Activated CD8-positive, alpha-beta memory T cell treated with anti-CD3 and anti-CD28 coated beads, Interleukin-2, amount 10 ng/mL, durations not matched to agents 7 days and 5 days (primary cell): Measurements from ENCODE around the gene ESAM. TPM values are rescaled to one million over a fixed set of nuclear protein-coding genes. Genes with fewer than 3 reads are reported as not detected.

Experiments
- ATAC-seq: fragments of 150-1000 bp; cut with Tn5 transposase; one replicate; pipeline ENCODE4 v1.10.0; 2021; ENCODE audit warnings: moderate library complexity
- CTCF ChIA-PET: fragments of 350-600 bp; sonication (Branson Sonifier 250); formaldehyde crosslinking; loops from one replicate; lab custom pipeline; 2021; ENCODE audit warnings: antibody characterized with exemption; lab: Charles Lee
- DNase-seq: peaks from one replicate; pipeline ENCODE4 v3.0.0-alpha.2; 2020
- H3K27ac Mint-ChIP-seq: one replicate; pipeline ENCODE4 v1.8.0; 2021; ENCODE audit warnings: mild to moderate bottlenecking, mixed read lengths
- H3K27me3 Mint-ChIP-seq: one replicate; pipeline ENCODE4 v1.8.0; 2021; ENCODE audit warnings: mixed read lengths
- H3K36me3 Mint-ChIP-seq: one replicate; pipeline ENCODE4 v1.8.0; 2021; ENCODE audit warnings: mild to moderate bottlenecking, mixed read lengths
- H3K4me1 Mint-ChIP-seq: one replicate; pipeline ENCODE4 v1.8.0; 2021; ENCODE audit warnings: mixed read lengths
- H3K4me3 Mint-ChIP-seq: one replicate; pipeline ENCODE4 v1.8.0; 2021; ENCODE audit warnings: mild to moderate bottlenecking, moderate library complexity, mixed read lengths
- H3K9me3 Mint-ChIP-seq: one replicate; pipeline ENCODE4 v1.8.0; 2022; ENCODE audit warnings: low read depth, mixed read lengths
- total RNA-seq, 2 experiments: library from RNA; stranded (reverse); gene quantifications; one replicate each; pipeline ENCODE4 v1.2.3, GENCODE V29; 2021

The ESAM gene
- total RNA-seq, 2 experiments from 2014 or later = 0.16 to 0.76 TPM

DNA sequence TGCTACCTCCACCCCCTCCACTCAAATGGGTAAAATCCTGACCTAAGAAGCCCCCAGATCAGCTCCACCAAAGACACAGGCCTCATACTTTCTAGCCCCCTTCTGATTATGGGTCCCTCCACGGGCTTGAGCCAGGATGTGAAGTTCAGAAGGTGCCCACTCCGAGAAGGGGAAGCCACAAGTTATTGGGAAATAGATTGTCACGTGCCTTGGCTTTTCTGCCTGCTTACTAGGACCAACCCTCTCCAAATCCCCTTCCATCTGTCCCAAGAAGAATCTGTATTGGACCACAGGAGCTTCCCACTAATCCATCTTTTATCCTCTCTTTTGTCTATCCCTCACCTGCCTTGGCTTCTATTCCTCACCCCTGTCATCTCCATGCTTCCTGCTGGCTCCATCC, 25.4 kb downstream of the ESAM start:
- H3K27ac Mint-ChIP-seq = no peak overlapping the region
- ATAC-seq = no peak
- H3K4me1 Mint-ChIP-seq = peaks cover 15% of the 10 kb centered on the region
- no peaks in the 10 kb centered on the region for H3K36me3 Mint-ChIP-seq
- CTCF ChIA-PET = interaction anchor here (1.2 to 1.8 kb wide), 2 partner anchors 10 kb away, joined by 3 to 6 read pairs; no protein-coding TSS in a partner anchor
- no peak overlapping the region for H3K4me3 Mint-ChIP-seq
- peaks cover 57% of the 10 kb centered on the region for H3K27me3 Mint-ChIP-seq
- no peaks in the 10 kb centered on the region for H3K9me3 Mint-ChIP-seq
- no peak for DNase-seq

DNA sequence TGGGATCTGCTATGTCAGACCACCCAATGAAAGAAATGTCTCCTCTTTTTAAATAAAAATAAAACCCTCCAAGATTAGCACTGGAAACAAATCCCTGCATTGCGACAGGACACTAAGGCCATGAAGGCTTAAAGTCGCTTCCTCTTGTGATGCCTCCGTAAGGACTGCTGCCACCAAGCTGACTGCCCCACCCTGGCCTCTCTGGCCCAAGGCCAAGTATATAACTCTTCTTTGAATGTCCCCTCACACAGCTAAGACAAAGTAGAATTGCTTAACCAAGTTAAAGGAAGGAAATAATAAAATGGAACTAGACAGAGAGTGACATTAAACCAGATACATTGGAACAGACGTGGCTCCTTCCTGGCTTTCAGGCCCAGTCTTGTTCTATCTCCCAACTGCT, 29.9 kb downstream of the ESAM start:
- ATAC-seq (no peak), DNase-seq (no peak)
- Mint-ChIP-seq H3K27me3 (peaks cover 30% of the 10 kb centered on the region), H3K4me1 (no peaks in the 10 kb centered on the region), H3K27ac (no peak overlapping the region), H3K36me3 (no peaks in the 10 kb centered on the region), H3K9me3 (no peaks in the 10 kb centered on the region), H3K4me3 (no peak overlapping the region)
- CTCF ChIA-PET = interaction anchor here (1.2 kb wide), 1 partner anchor 14 kb away, joined by 3 read pairs; no protein-coding TSS in a partner anchor

DNA sequence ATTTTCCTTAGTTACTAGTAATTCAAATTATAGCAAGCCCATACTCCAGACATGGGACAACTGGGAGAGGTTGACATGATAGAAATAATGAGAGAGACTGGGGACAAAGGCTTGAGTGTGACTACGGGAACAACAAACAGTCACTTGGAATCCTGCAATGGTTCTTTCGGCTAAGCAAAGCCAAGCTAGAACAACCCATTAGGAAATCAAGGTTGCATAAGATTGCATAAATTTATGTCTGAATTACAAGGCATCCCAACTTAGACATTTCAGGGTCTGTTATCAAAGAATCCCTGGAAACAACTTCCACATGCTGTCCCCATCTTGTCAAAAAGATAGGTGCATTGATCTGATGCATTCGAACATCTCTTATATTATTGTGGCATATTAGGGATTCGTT, 32.5 kb downstream of the ESAM start:
- Mint-ChIP-seq H3K4me3 (no peak overlapping the region), H3K27ac (no peak overlapping the region), H3K9me3 (no peaks in the 10 kb centered on the region), H3K27me3 (peaks cover 19% of the 10 kb centered on the region), H3K4me1 (no peaks in the 10 kb centered on the region), H3K36me3 (no peaks in the 10 kb centered on the region)
- ATAC-seq (no peak), DNase-seq (no peak)
- CTCF ChIA-PET = no interaction called here

DNA sequence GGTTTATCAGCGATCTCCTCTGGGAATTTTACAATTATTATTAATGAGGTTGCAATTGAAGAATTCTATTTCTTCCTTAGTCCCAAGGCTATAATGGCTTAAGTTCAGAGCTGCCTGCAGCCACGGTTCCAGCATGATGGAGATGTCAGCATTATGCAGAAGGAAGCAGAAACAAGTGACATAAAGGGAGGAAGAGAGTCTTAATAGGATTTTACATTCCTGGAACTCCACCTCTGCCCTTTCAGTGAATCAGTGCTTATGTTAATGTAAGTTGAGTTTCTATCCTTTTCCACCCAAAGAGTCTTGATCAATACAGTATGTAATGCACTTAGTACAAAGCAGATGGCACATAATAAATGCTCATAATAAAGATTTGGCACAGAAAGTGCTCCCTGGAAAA, 34.0 kb downstream of the ESAM start:
- no peak for DNase-seq
- H3K4me3 Mint-ChIP-seq = no peak overlapping the region
- no peaks in the 10 kb centered on the region for H3K36me3 Mint-ChIP-seq
- no peaks in the 10 kb centered on the region for H3K9me3 Mint-ChIP-seq
- CTCF ChIA-PET = no interaction called here
- H3K27ac Mint-ChIP-seq = no peak overlapping the region
- ATAC-seq = no peak
- H3K4me1 Mint-ChIP-seq = no peaks in the 10 kb centered on the region
- H3K27me3 Mint-ChIP-seq = peaks cover 28% of the 10 kb centered on the region

DNA sequence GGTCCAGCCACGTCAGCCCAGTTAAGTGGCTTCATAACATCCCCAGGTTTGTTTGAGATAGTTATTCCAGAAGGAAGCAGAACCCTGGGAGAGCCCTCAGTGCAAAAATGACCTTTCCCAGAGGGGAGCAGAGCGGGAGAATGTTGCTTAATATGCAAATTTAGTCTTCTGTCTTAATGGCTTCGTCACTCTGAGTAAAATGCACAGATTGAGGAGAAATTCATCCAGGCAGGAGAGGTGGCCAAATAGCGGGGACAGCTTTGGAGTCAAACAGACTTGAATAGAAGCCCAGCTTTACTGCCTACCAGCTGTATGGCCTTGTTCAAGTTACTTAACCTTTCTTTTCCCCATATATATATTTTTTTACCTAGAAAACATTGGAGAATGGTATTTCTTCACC, 34.6 kb downstream of the ESAM start:
- no peak for DNase-seq
- Mint-ChIP-seq H3K4me1 (no peaks in the 10 kb centered on the region), H3K9me3 (no peaks in the 10 kb centered on the region), H3K27me3 (peaks cover 34% of the 10 kb centered on the region), H3K4me3 (no peak overlapping the region), H3K27ac (no peak overlapping the region), H3K36me3 (no peaks in the 10 kb centered on the region)
- ATAC-seq = no peak
- CTCF ChIA-PET = interaction anchor here (1.0 kb wide), 1 partner anchor 10 kb away, joined by 3 read pairs; no protein-coding TSS in a partner anchor

DNA sequence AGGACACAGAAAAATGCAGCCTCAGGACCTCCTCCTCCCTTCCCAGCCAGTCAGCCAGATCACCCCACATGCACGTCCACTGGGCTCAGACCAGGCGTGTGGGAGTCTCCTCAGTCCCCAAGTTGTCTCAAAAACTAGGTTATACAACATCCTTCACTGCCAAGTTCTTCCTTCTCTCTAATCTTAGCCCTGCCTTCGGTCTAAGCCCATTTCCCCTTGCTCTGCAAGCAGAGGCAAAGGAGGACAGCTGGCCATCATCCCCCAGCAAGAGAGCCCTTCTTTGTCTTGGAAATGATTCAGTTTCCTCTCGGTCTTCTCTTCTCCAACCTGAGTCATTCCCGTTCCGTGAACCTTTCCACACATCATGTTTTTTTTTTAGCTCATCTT, 36.4 kb downstream of the ESAM start:
- no peaks in the 10 kb centered on the region for H3K4me1 Mint-ChIP-seq
- H3K36me3 Mint-ChIP-seq = no peaks in the 10 kb centered on the region
- CTCF ChIA-PET = interaction anchor here (1.3 kb wide), 1 partner anchor 26 kb away, joined by 4 read pairs; no protein-coding TSS in a partner anchor
- no peak overlapping the region for H3K4me3 Mint-ChIP-seq
- H3K9me3 Mint-ChIP-seq = no peaks in the 10 kb centered on the region
- H3K27me3 Mint-ChIP-seq = peaks cover 46% of the 10 kb centered on the region
- ATAC-seq (no peak), DNase-seq (no peak)
- no peak overlapping the region for H3K27ac Mint-ChIP-seq

DNA sequence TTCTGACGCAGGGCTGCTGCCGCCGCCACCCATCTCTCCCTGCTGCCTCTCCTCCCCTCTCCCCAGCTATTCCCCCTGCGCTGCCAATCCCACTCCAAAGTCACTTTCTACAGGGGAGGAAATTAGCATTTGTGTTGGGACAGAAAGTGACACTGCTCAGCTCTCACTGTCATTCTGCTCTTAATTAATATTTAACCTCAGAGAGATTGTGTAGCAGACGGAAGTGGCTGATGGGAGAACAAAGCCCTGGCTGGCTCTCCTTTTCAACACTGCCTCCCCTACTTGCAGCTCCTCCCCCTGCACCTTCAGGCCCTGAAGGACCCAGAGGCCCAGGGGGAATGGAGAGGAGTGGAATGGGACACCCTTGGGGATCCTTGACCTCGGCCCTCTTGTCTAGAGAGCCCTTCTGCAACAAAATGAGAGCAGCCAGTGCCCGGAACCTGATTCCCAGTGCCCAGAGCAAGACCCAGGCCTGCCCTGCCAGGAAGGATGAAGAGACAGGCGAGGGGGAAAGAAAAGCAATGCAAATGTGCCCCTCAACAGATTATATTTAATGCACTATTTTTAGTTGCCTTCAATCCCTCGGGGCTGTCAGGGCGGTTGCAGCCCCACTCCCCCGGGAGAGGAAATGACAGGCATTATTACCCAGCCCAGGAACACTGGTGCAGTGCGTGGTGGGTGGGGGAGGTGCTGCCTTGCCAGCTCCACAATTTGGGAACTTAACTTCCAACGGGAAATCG, 36.9 kb downstream of the ESAM start:
- no peaks in the 10 kb centered on the region for H3K4me1 Mint-ChIP-seq
- no peak overlapping the region for H3K4me3 Mint-ChIP-seq
- CTCF ChIA-PET = interaction anchor here (1.3 to 1.5 kb wide), 2 partner anchors 25 to 38 kb away, joined by 4 to 6 read pairs; no protein-coding TSS in a partner anchor
- ATAC-seq = no peak
- DNase-seq = no peak
- H3K27ac Mint-ChIP-seq = no peak overlapping the region
- no peaks in the 10 kb centered on the region for H3K9me3 Mint-ChIP-seq
- peaks cover 49% of the 10 kb centered on the region for H3K27me3 Mint-ChIP-seq
- H3K36me3 Mint-ChIP-seq = no peaks in the 10 kb centered on the region

DNA sequence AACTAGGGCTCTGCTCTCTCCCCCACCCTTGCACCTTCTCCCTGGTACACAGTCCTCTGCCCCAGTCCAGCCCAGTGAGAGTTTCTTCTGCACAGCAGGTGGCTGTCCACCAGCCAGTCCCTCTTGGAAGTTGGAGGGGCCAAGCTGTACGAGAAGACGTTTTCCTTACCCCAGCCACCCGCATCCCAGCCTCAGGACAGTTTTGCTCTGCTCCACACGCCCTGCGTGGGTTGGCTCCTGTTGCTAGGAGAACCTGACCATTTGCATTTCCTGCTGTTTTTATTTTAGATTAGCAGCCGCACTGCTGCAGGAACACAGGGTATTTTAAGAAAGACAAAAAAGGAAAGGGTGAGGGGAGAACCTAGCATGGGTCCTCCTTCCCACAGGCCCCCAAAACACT, 39.9 kb downstream of the ESAM start:
- H3K9me3 Mint-ChIP-seq = no peaks in the 10 kb centered on the region
- H3K4me1 Mint-ChIP-seq = peaks cover 11% of the 10 kb centered on the region
- ATAC-seq = no peak
- no peak overlapping the region for H3K4me3 Mint-ChIP-seq
- no peaks in the 10 kb centered on the region for H3K36me3 Mint-ChIP-seq
- H3K27me3 Mint-ChIP-seq = peaks cover 73% of the 10 kb centered on the region
- no peak for DNase-seq
- H3K27ac Mint-ChIP-seq = no peak overlapping the region
- CTCF ChIA-PET = no interaction called here

DNA sequence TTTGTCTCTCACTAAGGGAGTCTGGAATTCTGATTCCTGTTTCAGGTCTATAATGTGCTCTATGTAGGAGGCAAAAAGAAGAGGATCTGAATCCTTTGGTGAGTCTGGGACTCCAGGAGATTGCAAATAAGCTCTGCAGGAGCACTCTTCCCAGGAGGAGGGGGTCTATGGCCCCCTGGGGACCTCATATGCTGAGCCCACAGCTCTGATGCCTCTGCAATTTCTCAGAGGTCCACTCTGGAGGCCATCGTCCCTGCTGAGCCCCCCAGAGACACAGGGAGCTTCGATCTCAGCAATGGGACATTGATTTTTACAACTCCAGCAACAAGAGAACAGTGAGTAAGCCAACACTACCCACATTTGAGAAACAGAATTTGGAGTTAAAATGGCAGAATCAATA, 42.6 kb downstream of the ESAM start:
- Mint-ChIP-seq H3K9me3 (no peaks in the 10 kb centered on the region), H3K27me3 (peaks cover 73% of the 10 kb centered on the region), H3K36me3 (no peaks in the 10 kb centered on the region), H3K4me3 (no peak overlapping the region), H3K4me1 (peaks cover 11% of the 10 kb centered on the region), H3K27ac (no peak overlapping the region)
- no peak for ATAC-seq
- no peak for DNase-seq
- CTCF ChIA-PET = interaction anchor here (1.3 kb wide), 1 partner anchor 44 kb away, joined by 4 read pairs; no protein-coding TSS in a partner anchor

DNA sequence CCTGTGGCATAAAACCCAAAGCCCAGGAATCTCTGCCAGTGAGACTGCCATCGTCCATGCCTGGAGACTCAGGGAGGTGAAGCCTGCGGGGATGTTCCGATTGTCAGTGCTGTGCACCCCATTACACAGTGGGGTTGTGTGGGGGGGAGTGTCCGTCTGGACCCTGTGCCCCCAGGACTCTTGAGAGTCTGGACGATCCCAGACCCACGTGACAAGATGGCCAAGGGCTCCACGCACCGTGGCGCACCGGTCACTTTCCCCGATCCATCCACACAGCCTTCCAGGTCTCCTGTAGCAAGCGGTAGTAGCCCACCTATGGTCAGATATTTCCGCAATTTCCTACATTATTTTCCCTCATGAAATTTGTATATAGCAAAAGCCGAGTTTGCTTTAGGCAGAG, 43.3 kb downstream of the ESAM start:
- H3K27me3 Mint-ChIP-seq = peaks cover 67% of the 10 kb centered on the region
- H3K4me1 Mint-ChIP-seq = peaks cover 11% of the 10 kb centered on the region
- CTCF ChIA-PET = no interaction called here
- no peak overlapping the region for H3K27ac Mint-ChIP-seq
- ATAC-seq (no peak), DNase-seq (no peak)
- H3K4me3 Mint-ChIP-seq = no peak overlapping the region
- H3K9me3 Mint-ChIP-seq = no peaks in the 10 kb centered on the region
- H3K36me3 Mint-ChIP-seq = no peaks in the 10 kb centered on the region

DNA sequence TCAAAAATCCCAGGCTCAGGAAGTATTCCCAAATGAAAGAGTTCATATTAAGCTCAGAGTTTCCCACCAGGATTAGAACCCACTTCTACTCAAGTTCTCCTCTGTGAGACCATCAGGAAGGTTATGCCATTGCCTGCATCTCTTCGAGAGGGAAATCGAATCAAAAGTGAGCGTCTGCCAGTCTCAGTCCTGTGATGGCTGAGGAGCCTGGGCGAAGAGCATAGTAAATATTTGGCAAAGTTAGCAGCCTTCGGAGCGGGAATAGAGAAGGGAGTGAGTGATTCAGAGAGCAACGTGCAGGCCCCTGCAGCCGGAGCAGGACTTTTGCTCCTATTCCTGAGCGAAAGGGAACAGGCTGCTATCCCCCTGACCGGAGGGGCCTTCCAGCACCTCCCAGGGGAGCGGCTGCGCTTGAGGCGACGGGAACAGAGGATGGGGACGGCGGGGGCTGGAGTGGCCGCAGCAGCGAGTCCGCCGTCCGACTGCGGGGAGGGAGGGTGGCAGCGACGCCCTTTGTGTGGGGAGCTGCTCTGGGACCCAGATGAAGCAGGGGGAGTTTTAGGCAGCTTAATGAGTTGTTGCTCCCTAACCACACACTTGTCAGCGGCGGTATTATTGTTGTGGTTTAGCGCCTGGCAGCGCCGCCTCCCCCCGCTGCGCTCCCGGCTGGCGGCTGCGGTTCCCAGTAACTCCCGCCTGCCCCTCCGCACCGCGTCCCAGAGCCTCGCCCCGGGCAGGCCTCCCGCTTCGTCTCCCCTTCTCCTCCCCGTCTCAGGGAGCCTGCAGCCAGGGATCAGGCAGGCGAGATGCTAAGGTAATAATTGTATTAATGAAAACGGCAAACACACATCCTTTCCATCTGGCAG, 44.1 kb downstream of the ESAM start:
- ATAC-seq = peak; percentile 49
- Mint-ChIP-seq H3K36me3 (no peaks in the 10 kb centered on the region), H3K27ac (no peak overlapping the region), H3K9me3 (no peaks in the 10 kb centered on the region), H3K4me3 (no peak overlapping the region), H3K4me1 (peaks cover 11% of the 10 kb centered on the region), H3K27me3 (peaks cover 64% of the 10 kb centered on the region)
- CTCF ChIA-PET = interaction anchor here (0.8 to 1.4 kb wide), 2 partner anchors 21 to 29 kb away, joined by 3 to 4 read pairs; partner anchors contain the start of gene NRGN
- DNase-seq = no peak

DNA sequence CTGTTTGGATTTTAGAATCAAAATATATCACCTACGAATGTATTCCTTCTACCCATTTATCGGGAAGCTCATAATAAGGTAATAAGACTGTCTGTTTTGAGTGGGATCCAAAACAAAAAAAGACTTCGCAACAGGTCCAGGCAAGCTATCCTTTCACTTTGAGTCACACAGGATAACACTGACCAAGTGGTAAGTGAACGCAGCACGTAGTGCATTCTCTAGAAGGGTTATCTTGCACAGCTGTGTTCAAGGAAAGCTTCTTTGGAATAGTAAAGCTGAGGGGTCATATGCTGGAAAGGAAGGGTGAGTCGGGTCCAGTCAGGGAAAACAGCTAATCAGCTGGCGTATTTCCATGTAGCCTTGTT, 44.7 kb downstream of the ESAM start:
- CTCF ChIA-PET = interaction anchor here (0.8 to 1.4 kb wide), 2 partner anchors 22 to 29 kb away, joined by 3 to 4 read pairs; partner anchors contain the start of gene NRGN
- ATAC-seq (no peak), DNase-seq (no peak)
- Mint-ChIP-seq H3K4me1 (peaks cover 11% of the 10 kb centered on the region), H3K4me3 (no peak overlapping the region), H3K36me3 (no peaks in the 10 kb centered on the region), H3K27me3 (peaks cover 58% of the 10 kb centered on the region), H3K27ac (no peak overlapping the region), H3K9me3 (no peaks in the 10 kb centered on the region)

DNA sequence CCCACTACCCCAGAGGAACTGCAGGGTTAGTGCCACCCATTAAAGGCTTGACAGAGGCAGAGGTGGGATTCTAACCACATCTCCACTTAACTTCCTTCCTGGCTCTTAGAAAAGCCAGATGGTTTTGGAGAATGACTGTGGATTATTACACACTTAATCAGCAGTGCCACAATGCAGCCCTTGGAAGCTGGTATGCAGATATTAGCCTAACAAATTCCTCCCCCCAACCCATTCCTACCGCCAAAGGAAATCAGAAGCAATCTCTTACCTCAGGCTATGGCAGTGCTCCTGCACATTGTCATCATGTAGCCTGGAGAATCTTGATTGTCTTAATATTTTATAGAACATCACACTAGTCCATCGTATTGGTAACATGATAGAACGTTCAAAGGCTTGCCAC, 45.5 kb downstream of the ESAM start:
- peaks cover 50% of the 10 kb centered on the region for H3K27me3 Mint-ChIP-seq
- ATAC-seq (no peak), DNase-seq (no peak)
- no peak overlapping the region for H3K27ac Mint-ChIP-seq
- peaks cover 11% of the 10 kb centered on the region for H3K4me1 Mint-ChIP-seq
- no peaks in the 10 kb centered on the region for H3K9me3 Mint-ChIP-seq
- H3K4me3 Mint-ChIP-seq = no peak overlapping the region
- H3K36me3 Mint-ChIP-seq = no peaks in the 10 kb centered on the region
- CTCF ChIA-PET = interaction anchor here (0.6 to 1.4 kb wide), 3 partner anchors 30 to 48 kb away, joined by 3 to 4 read pairs (median 3); no protein-coding TSS in a partner anchor
